ENCODE data around the gene PTGES.

DNA sequence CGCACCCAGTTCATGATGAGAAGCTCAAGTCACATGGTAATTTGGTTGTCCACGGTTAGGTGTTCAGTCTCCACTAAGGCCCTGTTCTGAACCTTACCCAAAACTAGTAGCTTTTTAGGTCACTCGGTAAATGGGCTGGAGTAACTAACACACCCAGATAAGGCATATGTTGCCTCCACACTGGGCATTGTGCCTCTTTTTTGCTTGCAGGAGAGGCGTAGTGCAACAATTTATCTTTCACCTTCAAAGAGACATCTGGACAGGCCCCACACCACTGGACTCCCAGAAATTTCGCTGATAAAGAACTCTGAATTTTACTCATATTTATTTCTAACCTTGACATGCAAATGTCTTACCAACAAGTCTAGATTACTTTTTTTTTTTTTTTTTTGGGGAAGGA, 16.8 kb upstream of the PTGES start:
- TF ChIP-seq POLR2AphosphoS5 (IDR thresholded peaks at IDR 0.05; ENCODE audit: low read depth, low read length) (no peak), REST (IDR thresholded peaks at IDR 0.05; ENCODE audit: insufficient read depth in 1 of 2, low read depth in 2 of 2, low read length in 2 of 2) (no peak)

Measured in PFSK-1 (cell line).